Eye (tissue), 1 donor: Measurements from ENCODE around the gene SHANK1.
A peak's percentile ranks its signal among the peaks of the same experiment; 100 is the strongest.

Experiments
- DNase-seq: peaks from one replicate; pipeline ENCODE4 v3.0.0-alpha.2; 2015

Gene SHANK1

DNA sequence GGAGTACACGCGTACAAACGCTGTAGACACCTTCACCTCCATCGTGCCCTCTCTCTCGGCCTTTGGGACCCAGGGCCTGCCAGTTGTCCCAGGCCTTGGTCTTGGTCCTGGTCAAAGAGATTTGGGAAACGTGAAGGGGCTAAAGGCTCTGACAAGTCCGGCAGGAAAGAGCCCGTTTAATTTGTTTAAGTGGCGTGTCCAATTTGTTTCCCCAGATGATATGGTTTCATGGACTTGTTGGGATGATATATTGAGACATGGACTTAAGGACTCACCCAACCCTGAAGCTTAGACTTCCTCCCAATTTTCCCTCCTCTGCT is 6.3 kb upstream of the SHANK1 start:
- no peak for DNase-seq

DNA sequence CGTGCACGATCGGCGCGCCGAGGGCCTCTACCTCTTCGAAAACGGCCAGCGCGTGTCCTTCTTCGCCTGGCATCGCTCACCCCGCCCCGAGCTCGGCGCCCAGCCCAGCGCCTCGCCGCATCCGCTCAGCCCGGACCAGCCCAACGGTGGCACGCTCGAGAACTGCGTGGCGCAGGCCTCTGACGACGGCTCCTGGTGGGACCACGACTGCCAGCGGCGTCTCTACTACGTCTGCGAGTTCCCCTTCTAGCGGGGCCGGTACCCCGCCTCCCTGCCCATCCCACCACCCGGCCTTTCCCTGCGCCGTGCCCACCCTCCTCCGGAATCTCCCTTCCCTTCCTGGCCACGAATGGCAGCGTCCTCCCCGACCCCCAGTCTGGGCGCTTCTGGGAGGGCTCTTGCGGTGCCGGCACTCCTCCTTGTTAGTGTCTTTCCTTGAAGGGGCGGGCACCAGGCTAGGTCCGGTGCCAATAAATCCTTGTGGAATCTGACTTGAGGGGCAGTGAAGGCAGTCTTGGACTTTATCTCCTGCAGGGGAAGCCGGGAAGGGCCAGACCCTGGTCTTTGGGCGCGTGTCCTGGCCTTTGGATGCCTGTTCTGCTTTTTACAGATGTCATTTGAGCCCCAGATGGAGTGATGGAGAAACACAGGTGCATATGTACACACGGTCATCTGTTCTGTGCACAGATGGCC is 5.8 kb upstream of the SHANK1 start:
- DNase-seq: no peak

DNA sequence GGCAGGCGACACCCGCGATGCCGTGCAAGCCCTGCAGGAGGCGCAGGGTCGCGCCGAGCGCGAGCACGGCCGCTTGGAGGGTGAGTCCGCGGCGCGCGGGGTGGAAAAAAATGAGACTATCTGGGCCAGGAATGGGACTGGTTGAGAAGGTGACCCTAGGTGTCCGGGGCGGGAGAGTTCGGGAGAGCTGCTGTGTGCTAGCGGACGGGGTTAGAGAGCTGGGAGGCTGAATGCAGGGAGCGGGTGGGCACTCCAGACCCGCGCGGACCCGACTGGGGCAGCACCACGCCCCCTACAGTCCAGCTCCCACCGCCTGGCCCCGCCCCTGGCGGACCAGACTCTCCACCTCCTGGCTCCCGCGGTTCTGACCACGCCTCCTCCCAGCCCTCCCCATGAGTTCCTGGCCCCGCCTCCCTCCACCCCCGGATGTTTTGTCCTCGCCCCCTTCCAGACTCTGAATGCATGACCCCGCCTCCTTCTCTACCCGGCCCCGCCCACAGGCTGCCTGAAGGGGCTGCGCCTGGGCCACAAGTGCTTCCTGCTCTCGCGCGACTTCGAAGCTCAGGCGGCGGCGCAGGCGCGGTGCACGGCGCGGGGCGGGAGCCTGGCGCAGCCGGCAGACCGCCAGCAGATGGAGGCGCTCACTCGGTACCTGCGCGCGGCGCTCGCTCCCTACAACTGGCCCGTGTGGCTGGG is 5.1 kb upstream of the SHANK1 start:
- peak; percentile 100 for DNase-seq

DNA sequence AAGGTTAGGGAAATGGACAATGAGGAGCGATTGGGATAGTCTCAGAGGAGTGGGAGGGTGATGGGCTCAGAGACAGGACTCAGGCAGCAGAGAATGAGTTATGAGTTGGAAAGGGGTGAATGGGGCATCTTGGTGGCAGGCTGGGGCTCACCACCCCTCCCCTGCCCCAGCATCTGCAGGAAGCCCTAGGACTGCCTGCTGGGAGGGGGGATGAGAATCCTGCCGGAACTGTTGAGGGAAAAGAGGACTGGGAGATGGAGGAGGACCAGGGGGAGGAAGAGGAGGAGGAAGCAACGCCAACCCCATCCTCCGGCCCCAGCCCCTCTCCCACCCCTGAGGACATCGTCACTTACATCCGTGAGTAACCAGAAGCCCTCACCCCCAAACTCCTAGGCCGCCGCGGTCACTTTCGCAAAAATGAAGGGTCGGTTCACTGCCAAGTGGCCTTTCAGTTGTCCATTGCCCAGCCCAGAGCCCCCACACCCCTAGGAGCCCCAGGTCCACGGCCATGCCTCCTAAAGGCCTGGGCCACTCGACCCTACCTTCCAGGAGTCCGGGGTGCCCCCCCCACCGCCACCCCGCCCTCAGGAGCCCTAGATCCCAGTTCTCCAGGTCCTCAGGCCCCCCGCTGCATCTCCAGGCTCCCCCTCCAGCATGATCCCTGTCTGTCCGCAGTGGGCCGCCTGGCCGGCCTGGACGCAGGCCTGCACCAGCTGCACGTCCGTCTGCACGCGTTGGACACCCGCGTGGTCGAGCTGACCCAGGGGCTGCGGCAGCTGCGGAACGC is 4.3 kb upstream of the SHANK1 start:
- DNase-seq: no peak

DNA sequence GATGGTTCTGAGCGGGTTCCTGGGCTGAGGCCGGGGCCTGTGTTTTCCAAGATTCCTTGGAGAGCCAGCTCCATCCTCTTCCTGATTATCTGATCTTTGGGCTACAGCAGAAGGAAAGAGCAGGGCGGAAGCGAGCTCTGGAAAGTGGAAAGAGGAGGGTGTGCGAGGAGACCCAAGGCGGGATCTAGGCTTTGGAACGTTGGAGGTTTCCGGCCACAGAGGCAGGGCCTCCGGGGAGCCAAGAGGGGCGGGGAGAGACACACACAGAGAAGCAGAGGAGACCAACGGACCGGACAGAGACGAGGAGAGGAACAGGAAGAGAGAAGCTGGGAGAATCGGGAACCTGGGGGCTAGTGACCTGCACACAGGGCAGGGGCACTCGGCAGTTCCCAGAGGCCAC is 3.5 kb upstream of the SHANK1 start, which contains the start of gene CLEC11A:
CLEC11A (plus strand) TSS at position 296 of the 400 bp plus-strand sequence. CDS start 162 bp downstream, outside the sequence.
- peak; percentile 60 for DNase-seq

DNA sequence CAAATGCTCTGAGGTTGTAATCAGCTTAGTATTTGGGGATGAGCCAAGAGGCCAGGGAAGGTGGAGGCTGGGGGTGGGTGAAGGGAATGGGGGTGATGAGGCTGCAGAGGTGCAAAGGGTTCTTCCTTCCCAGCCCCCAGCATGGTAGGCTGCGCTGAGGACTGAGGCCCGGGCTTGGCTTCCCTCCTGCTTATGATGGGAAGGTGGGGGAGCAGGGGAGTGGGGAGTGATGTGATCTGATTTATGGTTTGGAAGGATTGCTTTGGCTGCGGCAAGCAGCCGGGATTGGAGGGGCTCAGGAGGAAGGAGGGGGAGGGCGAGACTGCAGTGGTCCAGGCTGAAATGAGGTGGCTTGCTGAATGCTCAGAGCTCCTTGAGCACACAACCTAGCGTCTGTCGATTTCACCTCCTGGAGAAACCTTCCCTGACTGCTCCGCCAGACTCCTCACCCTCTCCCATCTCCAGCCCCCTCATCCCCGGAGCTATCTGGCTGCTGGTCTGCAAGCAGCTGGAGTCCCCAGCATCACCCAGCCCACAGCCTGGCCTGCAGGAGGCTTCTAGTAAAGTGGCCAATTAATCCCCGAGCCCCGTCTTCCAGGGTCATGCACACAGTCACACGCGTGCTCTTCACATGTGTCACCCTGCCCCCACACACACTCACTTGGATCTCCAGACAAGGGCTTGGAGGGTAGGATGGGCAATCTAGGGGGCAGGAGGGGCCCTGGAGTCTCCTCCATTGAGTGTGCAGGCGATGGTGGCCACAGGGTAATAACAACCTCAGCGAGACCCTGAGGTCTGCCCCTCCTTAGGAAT is 2.8 kb upstream of the SHANK1 start:
- peak; percentile 45 for DNase-seq

DNA sequence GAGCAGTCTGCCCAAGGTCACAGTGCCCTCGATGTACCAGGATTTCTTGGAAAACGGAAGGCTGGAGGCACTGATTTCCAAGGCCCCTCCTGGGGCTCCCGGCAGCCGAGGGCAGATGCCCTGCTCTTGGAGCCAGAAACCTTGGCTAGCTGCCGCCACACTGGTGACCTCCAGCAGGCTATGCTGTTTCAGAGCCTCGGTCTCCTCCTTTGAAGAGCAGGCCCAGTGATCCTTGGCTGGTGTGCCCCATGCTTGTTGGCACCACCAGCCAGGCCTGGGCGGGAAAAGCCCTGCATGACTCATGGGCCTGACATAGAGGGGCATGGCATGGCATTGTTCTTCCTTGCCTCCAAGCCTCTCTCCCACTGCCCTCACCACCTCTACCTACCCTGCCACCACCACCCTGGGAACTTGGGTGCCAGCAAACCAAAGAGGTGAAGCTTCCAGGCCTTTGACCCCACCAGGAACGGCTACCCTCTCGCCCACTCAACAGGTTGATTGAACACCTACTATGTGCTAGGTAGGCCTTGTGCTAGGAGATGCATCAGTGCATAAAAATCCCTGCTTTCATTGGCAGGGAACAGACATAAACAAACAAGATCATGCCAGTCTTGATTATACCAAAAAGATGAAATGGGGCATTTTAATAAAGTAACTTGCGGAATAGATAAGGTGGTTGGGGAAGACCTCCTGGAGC is 2.0 kb upstream of the SHANK1 start:
- peak; percentile 6 for DNase-seq

DNA sequence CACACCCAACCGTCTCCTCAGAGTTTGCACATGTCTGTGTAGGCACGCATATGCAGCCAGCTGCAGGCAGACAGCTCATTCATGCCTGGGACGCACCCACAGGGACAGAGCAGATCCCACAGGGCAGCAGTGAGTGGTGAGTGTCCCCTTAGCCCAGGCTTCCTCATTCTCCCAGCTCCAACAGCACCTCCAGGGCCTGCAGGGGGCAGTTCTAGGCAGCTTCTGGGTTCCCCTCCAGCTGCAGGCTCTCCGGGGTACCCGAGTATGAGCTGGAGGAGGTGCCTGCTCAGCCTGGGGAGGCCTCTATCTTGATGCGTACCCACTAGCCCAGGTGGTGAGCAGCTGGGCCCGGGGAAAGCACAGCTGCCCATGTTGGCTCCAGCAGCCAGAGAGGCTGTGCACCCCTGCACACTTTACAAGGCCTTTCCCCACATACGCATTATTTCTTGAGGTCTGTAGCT is 1.3 kb upstream of the SHANK1 start:
- DNase-seq: peak; percentile 42

DNA sequence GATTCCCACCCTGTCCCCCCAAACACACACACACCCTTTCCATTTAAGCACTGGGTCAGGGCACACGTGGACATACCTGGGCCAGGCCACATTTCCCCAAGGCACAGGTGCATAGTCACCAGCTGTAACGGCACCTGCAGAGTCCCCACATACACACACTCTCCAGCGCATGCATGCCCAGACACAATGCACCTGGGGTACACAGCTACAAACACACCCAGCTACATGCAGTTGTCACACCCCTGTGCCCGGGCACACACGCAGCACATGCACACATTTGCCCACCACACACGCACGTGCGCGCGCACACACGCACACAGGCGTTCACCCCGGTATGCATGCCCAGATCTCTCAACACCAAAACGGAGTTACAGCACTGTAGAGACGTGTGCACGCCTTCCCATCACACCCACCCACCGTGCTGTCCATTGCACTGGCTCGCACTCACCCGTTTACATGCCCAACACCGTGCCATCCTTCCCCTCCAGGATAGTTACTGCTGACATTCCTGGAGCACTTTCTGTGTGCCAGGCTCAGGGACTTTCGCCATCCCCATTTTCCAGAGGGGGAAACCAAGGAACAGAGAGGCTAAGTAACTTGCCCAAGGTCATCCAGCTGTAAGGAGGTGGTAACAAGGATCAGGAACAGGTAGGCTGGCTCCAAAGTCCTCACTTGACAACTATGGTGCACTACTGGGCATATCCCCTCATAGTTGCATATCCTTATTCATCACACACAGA is 749 bp upstream of the SHANK1 start:
- DNase-seq: peak; percentile 24

DNA sequence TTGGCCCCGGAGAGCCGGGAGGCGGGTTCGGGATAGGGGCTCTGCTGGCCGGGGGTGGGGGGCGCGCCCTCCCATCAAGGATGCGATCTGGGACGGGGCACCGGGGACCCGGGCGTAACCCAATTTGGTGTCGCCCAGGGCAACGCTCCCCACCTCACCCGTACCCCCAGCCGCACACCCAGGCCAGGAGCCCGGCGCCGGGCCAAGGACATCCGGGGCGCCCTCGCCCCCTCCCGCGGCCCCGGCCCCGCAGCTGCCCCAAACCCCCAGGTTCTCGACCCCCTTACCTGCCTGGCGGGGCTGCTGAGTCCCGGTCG is 525 bp downstream of the SHANK1 start:
- DNase-seq: no peak

DNA sequence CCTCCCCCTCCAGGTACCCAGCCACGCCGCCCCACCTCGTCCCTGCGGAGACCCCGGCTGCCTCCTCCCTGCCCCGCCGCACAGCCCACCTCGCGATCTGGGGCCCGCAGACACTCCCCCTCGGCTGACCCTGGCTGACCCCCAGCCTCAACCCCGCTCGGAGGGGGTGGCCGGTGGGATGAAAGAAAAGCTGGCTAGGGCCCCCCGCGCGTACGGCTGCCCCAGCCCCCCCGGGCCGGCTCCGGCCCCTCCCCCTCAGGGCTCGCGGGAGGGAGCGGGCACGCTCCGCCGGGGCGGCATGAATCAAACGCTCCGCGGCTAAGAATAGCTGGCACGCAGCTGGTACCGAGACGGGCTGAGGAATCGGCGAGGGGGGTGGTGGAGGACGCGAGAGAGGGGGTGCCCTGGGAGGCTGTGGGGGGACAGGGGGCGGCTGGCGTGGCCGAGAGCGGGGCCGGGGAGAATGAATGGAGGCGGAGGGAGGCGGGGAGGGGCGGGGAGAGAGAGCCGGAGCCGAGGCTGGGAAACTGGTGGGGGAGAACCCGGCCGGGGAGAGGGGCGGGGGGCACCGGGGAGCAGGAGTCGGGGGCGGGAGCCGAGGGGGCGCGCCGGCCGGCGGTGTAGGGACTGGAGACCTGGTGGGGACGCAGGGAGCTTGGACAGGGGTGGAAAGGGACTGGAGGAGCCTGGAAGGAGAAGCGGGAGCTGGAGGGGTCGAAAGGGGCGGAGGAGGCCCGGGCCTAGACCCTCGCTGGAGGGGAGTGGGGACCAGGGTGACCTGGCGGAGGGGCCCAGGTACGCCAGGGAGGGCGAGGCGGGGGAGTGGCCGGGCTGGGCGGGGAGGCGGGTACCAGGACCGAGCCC is 1.1 kb downstream of the SHANK1 start:
- DNase-seq: peak; percentile 59

DNA sequence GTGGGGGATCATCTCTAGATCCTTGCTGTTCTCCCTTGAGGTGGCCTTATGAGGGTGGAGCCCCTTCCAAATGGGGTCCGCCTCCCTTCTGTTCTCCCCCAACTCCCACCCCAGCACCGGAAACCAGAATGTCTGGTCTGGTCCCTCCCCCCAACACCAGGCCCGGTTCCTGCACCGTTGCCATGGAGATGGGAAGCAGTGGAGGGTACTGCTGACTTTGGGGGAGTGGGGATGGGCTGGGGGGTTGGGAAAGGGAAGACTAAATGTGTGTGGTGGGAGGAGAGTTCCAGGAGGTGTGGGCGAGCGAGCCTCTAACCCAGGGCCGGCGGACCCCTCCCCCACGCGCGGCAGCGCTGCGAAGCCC is 1.7 kb downstream of the SHANK1 start:
- peak; percentile 23 for DNase-seq

DNA sequence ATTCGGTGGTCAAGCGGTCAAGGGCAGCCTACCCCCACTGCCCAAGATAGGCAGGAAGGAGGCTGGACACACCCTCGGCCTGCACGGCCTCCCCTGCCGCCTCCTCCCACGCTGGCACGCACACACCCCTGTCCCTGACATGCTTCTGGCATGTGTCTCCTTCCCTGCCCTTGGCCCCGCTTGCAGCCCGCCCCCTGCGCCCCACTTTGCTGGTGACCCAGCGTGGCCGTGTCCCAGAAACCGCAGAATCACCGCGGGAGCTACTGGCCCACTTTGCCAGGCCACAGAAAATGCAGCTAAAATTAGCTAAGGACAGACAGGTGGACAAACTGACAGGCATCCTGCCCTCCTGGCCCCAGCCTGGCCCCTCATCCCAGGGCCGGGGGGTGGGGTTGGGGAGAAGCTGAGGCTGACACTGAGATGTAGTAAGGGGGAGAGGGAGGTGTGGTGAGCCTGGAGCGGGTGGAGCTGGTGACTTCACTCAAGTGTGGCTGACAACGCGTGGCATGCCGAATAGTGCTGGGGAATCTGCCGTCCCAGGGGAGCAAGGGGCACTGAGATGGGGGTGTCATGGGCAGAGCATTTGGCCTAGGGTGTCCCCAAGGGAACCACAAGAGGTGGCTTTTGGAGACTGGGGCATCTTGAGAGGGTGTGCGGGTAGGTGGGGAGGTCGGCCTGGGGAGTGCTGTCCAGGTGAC is 2.4 kb downstream of the SHANK1 start:
- peak; percentile 29 for DNase-seq

DNA sequence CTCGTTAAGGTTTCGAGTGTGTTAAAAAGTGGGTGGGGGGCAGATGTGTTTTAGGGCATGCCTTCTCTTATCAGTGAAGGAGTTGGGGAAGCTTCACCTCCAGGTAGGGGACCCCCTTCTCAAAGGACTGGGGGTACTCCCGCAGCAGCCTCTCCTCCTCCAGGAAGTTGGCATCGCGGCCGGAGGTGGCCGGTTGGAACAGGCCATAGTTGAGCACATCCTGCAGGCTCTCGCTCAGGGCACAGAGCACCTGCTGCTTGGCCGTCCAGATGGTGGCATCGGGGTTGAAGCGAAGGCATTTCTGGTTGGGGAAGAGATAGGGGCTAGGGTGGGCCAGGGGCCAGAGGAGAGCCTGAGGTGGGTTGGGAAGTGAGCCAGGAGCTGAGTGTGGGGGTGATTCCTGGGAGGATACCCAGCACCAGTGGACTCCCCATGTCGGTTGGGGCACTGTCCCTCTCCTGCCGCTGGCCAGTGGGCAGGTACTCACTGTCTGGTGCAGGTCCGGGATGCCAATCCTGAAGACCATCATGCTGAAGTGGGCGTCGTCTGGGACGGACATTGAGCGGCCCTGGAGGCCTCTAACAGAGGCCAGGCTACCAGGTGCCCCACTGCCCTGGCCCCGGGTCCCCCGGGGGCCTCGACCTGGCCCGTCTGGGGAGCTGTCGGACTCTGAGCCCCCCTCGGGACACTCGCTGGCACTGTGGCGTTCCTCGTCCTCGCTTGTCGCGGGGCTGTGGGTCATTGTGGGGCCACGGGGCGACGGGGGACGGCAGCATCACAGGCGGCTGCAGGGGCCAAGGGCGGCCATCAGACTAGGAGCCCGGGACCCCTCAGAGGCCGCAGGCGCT is 3.2 kb downstream of the SHANK1 start:
- DNase-seq: no peak

DNA sequence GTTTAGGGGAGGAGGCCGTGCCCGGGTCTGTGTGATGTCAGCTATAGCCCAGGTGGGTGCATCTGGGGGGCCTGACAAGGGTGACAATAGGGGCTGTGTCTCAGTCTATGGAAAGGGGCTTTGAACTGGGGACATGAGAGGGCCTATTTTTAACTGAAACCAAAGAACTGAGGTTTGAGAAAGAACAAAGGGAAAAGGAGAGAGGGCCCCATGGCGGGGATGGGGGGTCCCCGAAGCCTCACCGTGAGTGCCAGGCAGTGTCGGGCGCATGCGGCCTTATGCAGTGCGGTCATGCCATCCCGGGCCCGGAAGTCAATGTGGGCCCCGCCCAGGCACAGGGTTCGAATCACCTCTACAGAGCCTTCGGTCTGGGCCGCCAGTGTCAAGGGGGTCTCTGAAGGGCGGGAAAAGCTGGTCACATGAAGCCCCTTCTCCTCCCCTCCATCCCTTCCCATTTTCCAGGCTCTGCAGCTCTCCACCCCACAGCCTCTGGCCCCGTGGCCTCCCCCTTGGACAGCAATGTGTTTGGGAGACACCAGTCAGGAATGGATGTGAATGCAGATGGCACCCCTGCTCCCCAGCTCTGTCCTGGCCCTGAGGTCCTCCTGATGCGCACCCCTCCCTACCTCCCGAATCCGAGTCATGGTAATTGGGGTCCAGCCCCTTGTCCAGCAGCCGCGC is 5.9 kb downstream of the SHANK1 start:
- no peak for DNase-seq

DNA sequence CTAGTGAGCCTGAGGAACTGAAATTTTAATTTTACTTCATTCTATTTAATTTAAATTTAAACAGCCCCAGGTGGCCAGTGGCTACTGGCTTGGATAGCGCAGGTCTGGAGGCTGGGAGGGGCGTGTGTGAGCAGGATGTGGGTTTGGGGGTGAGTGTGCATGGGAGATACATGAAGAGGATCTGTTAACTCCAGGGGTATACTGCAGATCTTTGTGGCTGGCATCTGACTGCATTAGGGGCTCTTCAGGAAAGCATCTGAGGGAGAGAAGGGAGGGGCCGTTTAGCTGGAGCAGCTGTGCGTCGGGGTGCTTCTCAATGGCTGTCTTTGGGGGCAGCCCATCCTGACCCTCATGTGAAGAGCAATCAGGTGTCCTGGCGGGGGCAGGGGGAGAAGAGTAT is 6.8 kb downstream of the SHANK1 start:
- DNase-seq: no peak

DNA sequence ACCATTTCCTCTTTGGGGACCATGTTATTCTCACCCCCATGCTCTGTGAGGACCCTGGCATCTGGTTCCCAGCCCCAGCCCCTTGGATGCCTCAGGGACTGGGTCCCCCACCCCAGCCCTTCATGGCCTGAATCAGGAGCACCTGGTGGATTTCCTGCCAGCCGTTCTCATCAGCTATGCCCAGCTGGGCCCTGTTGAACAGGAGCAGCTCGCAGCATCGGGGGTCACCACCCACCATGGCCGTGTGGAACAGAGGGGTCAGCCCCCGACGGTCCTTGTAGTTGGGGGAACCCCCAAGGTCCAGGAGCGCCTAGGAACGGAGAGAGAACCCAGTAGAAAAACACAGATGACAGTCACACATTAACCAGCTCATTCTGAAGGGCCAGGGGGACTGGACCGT is 7.8 kb downstream of the SHANK1 start:
- no peak for DNase-seq

DNA sequence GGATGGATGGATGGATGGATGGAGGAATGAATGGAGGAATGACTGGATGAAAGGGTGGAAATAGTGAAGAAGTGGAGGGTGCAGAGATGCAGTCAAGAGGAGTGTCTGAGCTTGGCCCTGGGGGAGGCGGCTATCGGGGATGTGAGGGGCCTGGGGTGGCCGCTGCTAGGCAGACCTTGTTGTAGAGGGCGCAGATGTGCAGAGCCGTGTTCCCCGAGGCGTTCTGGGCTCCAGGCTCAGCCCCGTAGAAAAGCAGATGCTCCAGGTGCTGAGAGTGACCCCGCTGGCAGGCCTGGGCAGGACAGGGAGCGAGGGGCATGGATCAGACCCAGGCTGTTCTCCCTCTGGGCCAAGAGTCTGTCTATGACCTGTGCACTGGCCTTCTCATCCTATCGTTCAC is 8.4 kb downstream of the SHANK1 start:
- DNase-seq: no peak

DNA sequence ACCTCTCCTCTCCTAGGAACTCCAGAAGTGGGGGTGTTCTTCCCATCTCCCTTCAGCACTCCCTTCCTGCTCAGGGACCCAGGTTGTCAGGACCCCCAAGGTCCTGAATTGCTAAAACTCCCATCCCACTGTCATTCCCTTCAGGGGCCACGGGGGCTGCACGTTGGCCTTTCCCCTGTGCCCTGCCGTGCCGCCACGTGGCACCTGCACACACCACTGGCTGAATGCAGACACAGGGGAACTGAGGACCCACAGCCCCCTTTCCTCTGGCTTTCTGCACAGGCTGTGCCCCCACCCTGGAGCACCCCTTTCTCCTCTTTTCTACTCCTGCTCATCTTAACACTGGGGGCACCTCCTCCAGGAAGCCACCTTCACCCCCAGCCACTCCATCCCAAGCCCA is 9.0 kb downstream of the SHANK1 start:
- DNase-seq: no peak
